HepG2 (cell line): ENCODE measurements around the gene TBC1D30. TPM values are rescaled to one million over a fixed set of nuclear protein-coding genes. Genes with fewer than 3 reads are reported as not detected.

Experiments used
- ATAC-seq: fragments of 200-7000 bp; cut with Tn5 transposase; 3 replicates; pipeline ENCODE4 v1.9.1; 2020; ENCODE audit warnings: mild to moderate bottlenecking, moderate library complexity
- BruUV-seq: library from RNA; stranded (reverse); fragments of 400-500 nt; replicated peaks from 2 replicates; lab custom pipeline; 2021; lab: Mats Ljungman, UMichigan
- CTCF ChIA-PET: fragments of 300-600 bp; formaldehyde crosslinking; extraction: SDS; loops from one replicate; lab custom pipeline; 2021; ENCODE audit warnings: low total read pairs, inconsistent platforms, low intra/inter-chr PET ratio; lab: Yijun Ruan, JAX
- POLR2A ChIA-PET: fragments of 350-600 bp; sonication (Branson Sonifier 250); formaldehyde crosslinking; loops from one replicate; lab custom pipeline; 2020; ENCODE audit warnings: antibody characterized with exemption, inconsistent platforms; lab: Yijun Ruan, JAX
- DNase-seq: peaks from one replicate; pipeline ENCODE4 v3.0.0-alpha.2; 2015; ENCODE audit warnings: low spot score
- FAIRE-seq: peaks from 3 replicates; lab custom pipeline; 2011; peaks lifted over from hg19 to GRCh38; lab: Jason Lieb, UNC
- H2AFZ ChIP-seq: one replicate; pipeline ENCODE4 v1.6.1; 2011; ENCODE audit warnings: low read length, inconsistent platforms
- H3K27ac ChIP-seq: fragments of 300-600 bp; 3 replicates; pipeline ENCODE4 v1.8.0; 2011; ENCODE audit warnings: mixed run types, mild to moderate bottlenecking, mixed read lengths, low read length, inconsistent platforms; ENCODE audit not compliant: insufficient read depth; ENCODE audit errors: extremely low read length
- H3K27me3 ChIP-seq, 2 experiments: fragments of 200-600 bp in 1 of 2; 2 replicates in 1 of 2; 3 replicates in 1 of 2; pipeline versions ENCODE4 v1.6.0 to v1.8.0; 2011; ENCODE audit warnings: low read length in 2 of 2, mild to moderate bottlenecking in 2 of 2, moderate library complexity in 2 of 2, inconsistent platforms in 1 of 2; ENCODE audit not compliant: insufficient read depth in 2 of 2, control insufficient read depth in 1 of 2
- H3K36me3 ChIP-seq, 2 experiments: fragments of 200-600 bp in 1 of 2; replicated peaks in 1 of 2; 2 replicates in 1 of 2; 3 replicates in 1 of 2; pipeline versions ENCODE4 v1.5.1 to v1.8.0; 2011; ENCODE audit warnings: low read length in 2 of 2, inconsistent platforms in 1 of 2; ENCODE audit not compliant: insufficient read depth in 2 of 2, control insufficient read depth in 1 of 2
- H3K4me1 ChIP-seq: 2 replicates; pipeline ENCODE4 v1.5.1; 2012; ENCODE audit warnings: low read length, inconsistent platforms; ENCODE audit not compliant: insufficient read depth
- H3K4me2 ChIP-seq: 2 replicates; pipeline ENCODE4 v1.6.0; 2011; ENCODE audit warnings: low read depth, low read length, inconsistent platforms
- H3K4me3 ChIP-seq, 3 experiments: fragments of 200-600 bp in 1 of 3; sonication (generic), shearing (Covaris generic) in 1 of 3; replicated peaks in 1 of 3; 2 replicates each; pipeline ENCODE4 v1.5.1; 2011 to 2016; ENCODE audit warnings: low read length in 3 of 3, inconsistent platforms in 2 of 3, low read depth in 2 of 3, mild to moderate bottlenecking in 2 of 3, control low read depth in 1 of 3, mixed read lengths in 1 of 3; ENCODE audit not compliant: insufficient read depth in 1 of 3
- H3K79me2 ChIP-seq: one replicate; pipeline ENCODE4 v1.6.1; 2011; ENCODE audit warnings: low read length, inconsistent platforms; ENCODE audit not compliant: insufficient read depth
- H3K9ac ChIP-seq: 2 replicates; pipeline ENCODE4 v1.6.0; 2011; ENCODE audit warnings: mild to moderate bottlenecking, low read depth, low read length, inconsistent platforms; ENCODE audit not compliant: insufficient read depth
- H3K9me3 ChIP-seq: 2 replicates; pipeline ENCODE4 v1.5.1; 2012; ENCODE audit warnings: mild to moderate bottlenecking, low read length
- H4K20me1 ChIP-seq: 2 replicates; pipeline ENCODE4 v1.6.0; 2011; ENCODE audit warnings: inconsistent platforms, mild to moderate bottlenecking, low read length, moderate library complexity; ENCODE audit not compliant: insufficient read depth
- ASH2L ChIP-seq: fragments of 300-600, 200-600 bp; sonication (generic); IDR thresholded peaks from 2 replicates; pipeline ENCODE4 v1.7.0; 2017; ENCODE audit warnings: low read depth, mild to moderate bottlenecking, moderate library complexity, mixed read lengths, low read length; ENCODE audit not compliant: insufficient read length
- HES4 ChIP-seq: sonication (generic); formaldehyde crosslinking; IDR thresholded peaks from 2 replicates; pipeline ENCODE4 v1.9.0; 2021; ENCODE audit warnings: mild to moderate bottlenecking, missing genetic modification reagents, borderline replicate concordance
- MTA1 ChIP-seq: sonication (generic); formaldehyde crosslinking; IDR thresholded peaks from 2 replicates; pipeline ENCODE4 v1.4.0; 2020; ENCODE audit warnings: missing genetic modification reagents, mild to moderate bottlenecking, borderline replicate concordance
- PHF5A ChIP-seq: IDR thresholded peaks from one replicate; pipeline ENCODE4 v1.6.1; 2018; ENCODE audit warnings: low read depth, missing genetic modification reagents; ENCODE audit not compliant: unreplicated experiment
- POLR2AphosphoS5 ChIP-seq: IDR thresholded peaks from 2 replicates; pipeline ENCODE4 v1.6.1; 2012; ENCODE audit warnings: low read depth, low read length
- PPARG ChIP-seq: conservative IDR thresholded peaks from 2 replicates; pipeline ENCODE4 v1.6.1; 2016; ENCODE audit warnings: missing biosample characterization, missing genetic modification reagents
- RAD51 ChIP-seq: fragments of 450-650 bp; IDR thresholded peaks from 2 replicates; pipeline ENCODE4 v1.6.1; 2016; ENCODE audit warnings: borderline replicate concordance
- SNAI1 ChIP-seq: sonication (generic); formaldehyde crosslinking; IDR thresholded peaks from 2 replicates; pipeline ENCODE4 v1.5.0; 2020; ENCODE audit warnings: mild to moderate bottlenecking, missing genetic modification reagents, borderline replicate concordance
- TGIF2 ChIP-seq: IDR thresholded peaks from 2 replicates; pipeline ENCODE4 v1.6.1; 2016; ENCODE audit warnings: control low read depth, missing compliant biosample characterization
- ZBTB3 ChIP-seq: sonication (generic); formaldehyde crosslinking; IDR thresholded peaks from 2 replicates; pipeline ENCODE4 v1.4.0; 2020; ENCODE audit warnings: low read depth, mild to moderate bottlenecking, moderate library complexity, missing genetic modification reagents, borderline replicate concordance
- ZNF781 ChIP-seq: sonication (generic); formaldehyde crosslinking; IDR thresholded peaks from 2 replicates; pipeline ENCODE4 v1.5.1; 2020; ENCODE audit warnings: borderline replicate concordance, mild to moderate bottlenecking, missing genetic modification reagents; ENCODE audit errors: not compliant biosample characterization
- WGBS: methylation state at CpG from one replicate; pipeline ENCODE4 v1.1.6; 2017; ENCODE audit warnings: low lambda C conversion rate; 5-methylcytosine and 5-hydroxymethylcytosine counted together
- in situ Hi-C: cut with HindIII; loops from 2 replicates; pipeline ENCODE4 v1.10.0; 2017; ENCODE audit warnings: low pct_unique_long_range_greater_than_20kb; ENCODE audit not compliant: extremely low pct_ligation_motif_present
- intact Hi-C: fragments of 100-400 bp; cut with micrococcal nuclease; formaldehyde crosslinking; loops from one replicate; pipeline ENCODE4 v1.10.0; 2022; ENCODE audit not compliant: unreplicated experiment
- polyA plus RNA-seq, 8 experiments: library from polyadenylated mRNA; depleted of rRNA in 3 of 8; stranded (reverse) in 7 of 8; unstranded in 1 of 8; fragments of >200 nt; fragmentation: Illumina TruSeq in 4 of 8; extraction: Trizol in 4 of 8; gene quantifications; 2 replicates each; pipeline versions ENCODE4 v1.2.1 to v1.2.3, GENCODE V29; 2011 to 2016; ENCODE audit warnings: low read depth in 4 of 8, missing spikeins in 1 of 8, mixed read lengths in 1 of 8; ENCODE audit not compliant: insufficient read depth in 1 of 8
- total RNA-seq, 5 experiments: library from RNA; depleted of rRNA; stranded (reverse); fragments of >200 nt; fragmentation: Illumina TruSeq; extraction: Trizol; gene quantifications; 2 replicates each; pipeline ENCODE4 v1.2.3, GENCODE V29; 2016; ENCODE audit warnings: low read depth in 1 of 5
- TF ChIP-seq, protein P1 (sequence below): sonication (generic); formaldehyde crosslinking; IDR thresholded peaks from 2 replicates; pipeline ENCODE4 v1.8.0; 2022; ENCODE audit warnings: missing genetic modification reagents, mild to moderate bottlenecking, inconsistent platforms, borderline replicate concordance
- TF ChIP-seq, protein P2 (sequence below): sonication (generic); formaldehyde crosslinking; IDR thresholded peaks from 2 replicates; pipeline ENCODE4 v1.8.0; 2022; ENCODE audit warnings: low read depth, missing genetic modification reagents
- TF ChIP-seq, protein P3 (sequence below): sonication (generic); formaldehyde crosslinking; IDR thresholded peaks from 2 replicates; pipeline ENCODE4 v1.4.0; 2020; ENCODE audit warnings: missing genetic modification reagents, mild to moderate bottlenecking, borderline replicate concordance
- TF ChIP-seq, protein P4 (sequence below): sonication (generic); formaldehyde crosslinking; IDR thresholded peaks from 2 replicates; pipeline ENCODE4 v1.9.0; 2022; ENCODE audit warnings: low read depth, missing genetic modification reagents

The TBC1D30 gene
- total and polyA plus RNA-seq, 2 of the 13 experiments (the other 11 are each of a cell fraction or from before 2014, with no cell fraction given): 0.42 to 0.67 TPM

DNA sequence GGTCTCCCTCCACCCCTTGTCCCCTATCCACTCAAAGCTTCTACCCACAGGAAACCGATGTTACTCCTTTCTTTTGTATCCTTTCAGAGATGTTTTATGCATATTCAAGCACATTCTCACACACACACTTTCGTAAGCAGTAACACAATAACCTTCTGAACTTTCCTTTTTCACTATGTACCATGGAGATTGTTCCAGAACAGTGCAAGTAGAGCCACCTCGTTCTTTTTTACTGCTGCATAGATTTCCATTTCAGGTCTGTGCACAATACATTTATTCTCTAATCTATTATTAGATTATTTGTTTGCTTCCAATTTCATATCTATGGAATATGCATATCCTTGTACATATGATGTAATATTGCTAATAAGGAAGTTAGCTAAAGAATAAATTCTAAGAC lies 60.3 kb downstream of the TBC1D30 start:
- BruUV-seq: no TSS peak
- 23% methylated on average over 3 of the region's 3 CpGs for WGBS
- no peak for ATAC-seq
- no peak for TF ChIP-seq PHF5A
- no peak for TF ChIP-seq ZNF781 (CRISPR knock-in tag)
- TF ChIP-seq TGIF2 (CRISPR knock-in tag): no peak
- TF ChIP-seq, protein P1, sequence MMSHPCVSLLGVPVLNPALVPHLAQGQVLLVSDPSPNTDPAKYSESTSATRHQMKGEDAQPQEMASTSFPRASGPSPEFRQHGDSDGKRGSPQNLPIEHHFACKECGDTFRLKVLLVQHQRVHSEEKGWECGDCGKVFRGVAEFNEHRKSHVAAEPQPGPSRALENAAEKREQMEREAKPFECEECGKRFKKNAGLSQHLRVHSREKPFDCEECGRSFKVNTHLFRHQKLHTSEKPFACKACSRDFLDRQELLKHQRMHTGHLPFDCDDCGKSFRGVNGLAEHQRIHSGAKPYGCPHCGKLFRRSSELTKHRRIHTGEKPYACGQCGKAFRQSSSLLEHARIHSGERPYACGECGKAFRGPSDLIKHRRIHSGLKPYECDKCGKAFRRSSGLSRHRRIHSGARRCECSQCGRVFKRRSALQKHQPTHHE (CRISPR knock-in tag): no peak
- no peak for TF ChIP-seq PPARG (CRISPR knock-in tag)
- no peak for TF ChIP-seq ZBTB3
- TF ChIP-seq ASH2L: no peak
- TF ChIP-seq, protein P2, sequence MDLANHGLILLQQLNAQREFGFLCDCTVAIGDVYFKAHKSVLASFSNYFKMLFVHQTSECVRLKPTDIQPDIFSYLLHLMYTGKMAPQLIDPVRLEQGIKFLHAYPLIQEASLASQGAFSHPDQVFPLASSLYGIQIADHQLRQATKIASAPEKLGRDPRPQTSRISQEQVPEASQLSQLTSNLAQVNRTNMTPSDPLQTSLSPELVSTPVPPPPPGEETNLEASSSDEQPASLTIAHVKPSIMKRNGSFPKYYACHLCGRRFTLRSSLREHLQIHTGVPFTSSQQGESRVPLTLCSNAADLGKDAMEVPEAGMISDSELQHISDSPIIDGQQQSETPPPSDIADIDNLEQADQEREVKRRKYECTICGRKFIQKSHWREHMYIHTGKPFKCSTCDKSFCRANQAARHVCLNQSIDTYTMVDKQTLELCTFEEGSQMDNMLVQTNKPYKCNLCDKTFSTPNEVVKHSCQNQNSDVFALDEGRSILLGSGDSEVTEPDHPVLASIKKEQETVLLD (CRISPR knock-in tag): no peak
- TF ChIP-seq SNAI1: no peak
- TF ChIP-seq, protein P3, sequence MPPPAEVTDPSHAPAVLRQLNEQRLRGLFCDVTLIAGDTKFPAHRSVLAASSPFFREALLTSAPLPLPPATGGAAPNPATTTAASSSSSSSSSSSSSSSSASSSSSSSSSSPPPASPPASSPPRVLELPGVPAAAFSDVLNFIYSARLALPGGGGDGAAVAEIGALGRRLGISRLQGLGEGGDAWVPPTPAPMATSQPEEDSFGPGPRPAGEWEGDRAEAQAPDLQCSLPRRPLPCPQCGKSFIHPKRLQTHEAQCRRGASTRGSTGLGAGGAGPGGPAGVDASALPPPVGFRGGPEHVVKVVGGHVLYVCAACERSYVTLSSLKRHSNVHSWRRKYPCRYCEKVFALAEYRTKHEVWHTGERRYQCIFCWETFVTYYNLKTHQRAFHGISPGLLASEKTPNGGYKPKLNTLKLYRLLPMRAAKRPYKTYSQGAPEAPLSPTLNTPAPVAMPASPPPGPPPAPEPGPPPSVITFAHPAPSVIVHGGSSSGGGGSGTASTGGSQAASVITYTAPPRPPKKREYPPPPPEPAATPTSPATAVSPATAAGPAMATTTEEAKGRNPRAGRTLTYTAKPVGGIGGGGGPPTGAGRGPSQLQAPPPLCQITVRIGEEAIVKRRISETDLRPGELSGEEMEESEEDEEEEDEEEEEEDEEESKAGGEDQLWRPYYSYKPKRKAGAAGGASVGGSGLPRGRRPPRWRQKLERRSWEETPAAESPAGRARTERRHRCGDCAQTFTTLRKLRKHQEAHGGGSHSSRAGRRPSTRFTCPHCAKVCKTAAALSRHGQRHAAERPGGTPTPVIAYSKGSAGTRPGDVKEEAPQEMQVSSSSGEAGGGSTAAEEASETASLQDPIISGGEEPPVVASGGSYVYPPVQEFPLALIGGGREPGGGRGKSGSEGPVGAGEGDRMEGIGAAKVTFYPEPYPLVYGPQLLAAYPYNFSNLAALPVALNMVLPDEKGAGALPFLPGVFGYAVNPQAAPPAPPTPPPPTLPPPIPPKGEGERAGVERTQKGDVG (CRISPR knock-in tag): no peak
- TF ChIP-seq MTA1 (CRISPR knock-in tag): no peak
- TF ChIP-seq HES4 (CRISPR knock-in tag): no peak
- TF ChIP-seq, protein P4, sequence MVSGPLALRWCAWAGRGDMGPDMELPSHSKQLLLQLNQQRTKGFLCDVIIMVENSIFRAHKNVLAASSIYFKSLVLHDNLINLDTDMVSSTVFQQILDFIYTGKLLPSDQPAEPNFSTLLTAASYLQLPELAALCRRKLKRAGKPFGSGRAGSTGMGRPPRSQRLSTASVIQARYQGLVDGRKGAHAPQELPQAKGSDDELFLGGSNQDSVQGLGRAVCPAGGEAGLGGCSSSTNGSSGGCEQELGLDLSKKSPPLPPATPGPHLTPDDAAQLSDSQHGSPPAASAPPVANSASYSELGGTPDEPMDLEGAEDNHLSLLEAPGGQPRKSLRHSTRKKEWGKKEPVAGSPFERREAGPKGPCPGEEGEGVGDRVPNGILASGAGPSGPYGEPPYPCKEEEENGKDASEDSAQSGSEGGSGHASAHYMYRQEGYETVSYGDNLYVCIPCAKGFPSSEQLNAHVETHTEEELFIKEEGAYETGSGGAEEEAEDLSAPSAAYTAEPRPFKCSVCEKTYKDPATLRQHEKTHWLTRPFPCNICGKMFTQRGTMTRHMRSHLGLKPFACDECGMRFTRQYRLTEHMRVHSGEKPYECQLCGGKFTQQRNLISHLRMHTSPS (CRISPR knock-in tag): no peak
- TF ChIP-seq POLR2AphosphoS5: no peak
- no peak for TF ChIP-seq RAD51

More for the DNA sequence above, 60.3 kb downstream of the TBC1D30 start:
- no peak overlapping the region for H2AFZ ChIP-seq
- H3K4me2 ChIP-seq: no peak overlapping the region
- no peaks in the 10 kb centered on the region for H3K79me2 ChIP-seq
- intact Hi-C loops (no loop called here), in situ Hi-C loops (loop anchor here (25.0 kb wide), 2 partner anchors 378 to 1228 kb away; no protein-coding TSS in a partner anchor)
- no peaks in the 10 kb centered on the region for H4K20me1 ChIP-seq
- CTCF ChIA-PET: no interaction called here
- no peak overlapping the region for H3K9ac ChIP-seq
- no peak overlapping the region for H3K4me3 ChIP-seq
- H3K4me1 ChIP-seq: peaks cover 3% of the 10 kb centered on the region
- POLR2A ChIA-PET: no interaction called here
- FAIRE-seq (no peak), DNase-seq (no peak)
- H3K27me3 ChIP-seq: no peaks in the 10 kb centered on the region
- H3K9me3 ChIP-seq: no peaks in the 10 kb centered on the region
- no peak overlapping the region for H3K27ac ChIP-seq
- no peaks in the 10 kb centered on the region for H3K36me3 ChIP-seq
